Sigmoid colon (tissue), 3 donors: ENCODE data around the gene MAPK10.

Source experiments
- POLR2A ChIP-seq, 2 donors: fragments of 450-650 bp; IDR thresholded peaks; one replicate each; pipeline ENCODE4 v1.6.1; 2016; ENCODE audit warnings: antibody characterized with exemption in 2 of 2, mild to moderate bottlenecking in 2 of 2, moderate library complexity in 2 of 2
- TF ChIP-seq, protein P1 (sequence below), 4 experiments: fragments of 450-650 bp in 3 of 4; fragments of 200-600 bp in 1 of 4; IDR thresholded peaks; one replicate each; pipeline ENCODE4 v1.5.1; 2016 to 2019; ENCODE audit warnings: antibody characterized with exemption in 4 of 4, mild to moderate bottlenecking in 3 of 4, moderate library complexity in 2 of 4

DNA sequence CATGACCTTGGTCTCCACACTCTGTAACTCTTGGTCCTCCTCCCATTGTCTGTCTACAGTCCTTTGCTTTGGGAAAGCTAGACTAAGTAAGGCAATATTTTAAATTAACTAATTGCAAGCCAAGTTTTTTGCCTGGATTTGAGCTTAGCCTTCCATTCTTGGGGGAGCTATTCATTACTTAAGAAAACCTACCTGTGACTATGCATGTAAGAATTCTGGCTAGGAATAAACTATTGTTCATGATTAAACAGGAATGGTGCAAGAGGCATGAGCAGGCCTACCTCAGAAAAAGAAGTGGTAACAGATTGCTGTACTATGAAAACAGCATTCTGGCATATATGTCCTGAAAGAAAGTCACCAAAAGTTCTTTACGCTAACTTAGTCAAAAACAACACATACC, 309.4 kb downstream of the MAPK10 start:
- TF ChIP-seq, protein P1, sequence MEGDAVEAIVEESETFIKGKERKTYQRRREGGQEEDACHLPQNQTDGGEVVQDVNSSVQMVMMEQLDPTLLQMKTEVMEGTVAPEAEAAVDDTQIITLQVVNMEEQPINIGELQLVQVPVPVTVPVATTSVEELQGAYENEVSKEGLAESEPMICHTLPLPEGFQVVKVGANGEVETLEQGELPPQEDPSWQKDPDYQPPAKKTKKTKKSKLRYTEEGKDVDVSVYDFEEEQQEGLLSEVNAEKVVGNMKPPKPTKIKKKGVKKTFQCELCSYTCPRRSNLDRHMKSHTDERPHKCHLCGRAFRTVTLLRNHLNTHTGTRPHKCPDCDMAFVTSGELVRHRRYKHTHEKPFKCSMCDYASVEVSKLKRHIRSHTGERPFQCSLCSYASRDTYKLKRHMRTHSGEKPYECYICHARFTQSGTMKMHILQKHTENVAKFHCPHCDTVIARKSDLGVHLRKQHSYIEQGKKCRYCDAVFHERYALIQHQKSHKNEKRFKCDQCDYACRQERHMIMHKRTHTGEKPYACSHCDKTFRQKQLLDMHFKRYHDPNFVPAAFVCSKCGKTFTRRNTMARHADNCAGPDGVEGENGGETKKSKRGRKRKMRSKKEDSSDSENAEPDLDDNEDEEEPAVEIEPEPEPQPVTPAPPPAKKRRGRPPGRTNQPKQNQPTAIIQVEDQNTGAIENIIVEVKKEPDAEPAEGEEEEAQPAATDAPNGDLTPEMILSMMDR (IDR thresholded peaks at IDR 0.05) = no peak
- no peak for TF ChIP-seq POLR2A (IDR thresholded peaks at IDR 0.05)
